Endothelial cell of umbilical vein (primary cell): Measurements from ENCODE around the gene LTO1.

Source experiments
- CTCF ChIP-seq, 2 donors: IDR thresholded peaks; 1 replicate in 1 of 2; 2 replicates in 1 of 2; pipeline ENCODE4 v1.5.1; 2011; ENCODE audit warnings: low read length in 2 of 2, mild to moderate bottlenecking in 2 of 2, moderate library complexity in 2 of 2, control low read depth in 1 of 2, inconsistent platforms in 1 of 2, low read depth in 1 of 2; ENCODE audit not compliant: insufficient read depth in 1 of 2; ENCODE audit errors: extremely low read depth in 1 of 2
- FOS ChIP-seq: IDR thresholded peaks from 2 replicates; pipeline ENCODE4 v1.6.1; 2011; ENCODE audit warnings: mild to moderate bottlenecking, low read length, moderate library complexity, borderline replicate concordance; ENCODE audit not compliant: insufficient read depth
- GATA2 ChIP-seq: IDR thresholded peaks from 2 replicates; pipeline ENCODE4 v1.7.0; 2011; ENCODE audit warnings: low read depth, mild to moderate bottlenecking, moderate library complexity, mixed read lengths, low read length; ENCODE audit not compliant: insufficient read length, insufficient read depth
- JUN ChIP-seq: IDR thresholded peaks from 2 replicates; pipeline ENCODE4 v1.6.1; 2011; ENCODE audit warnings: borderline replicate concordance, low read depth; ENCODE audit not compliant: insufficient read length, insufficient read depth

GRCh38 chr11:69697861-69698260 lies 22.7 kb upstream of the LTO1 start:
- TF ChIP-seq CTCF (IDR thresholded peaks at IDR 0.05; ENCODE audit: extremely low read depth in 1 of 2, insufficient read depth in 1 of 2, low read depth in 1 of 2, low read length in 2 of 2) (no peak), JUN (no peak), GATA2 (no peak), FOS (no peak)
